Measurements from ENCODE around the gene ZNF814. TPM values are rescaled to one million over a fixed set of nuclear protein-coding genes. Genes with fewer than 3 reads are reported as not detected.
"Not testable (repeated sequence)": the region's sequence is repeated elsewhere in the genome, so short reads cannot be mapped to it uniquely, and the experiment has no call there.

ZNF814 gene
- total RNA-seq, 1 donor from 2014 or later: 38.3 TPM

DNA sequence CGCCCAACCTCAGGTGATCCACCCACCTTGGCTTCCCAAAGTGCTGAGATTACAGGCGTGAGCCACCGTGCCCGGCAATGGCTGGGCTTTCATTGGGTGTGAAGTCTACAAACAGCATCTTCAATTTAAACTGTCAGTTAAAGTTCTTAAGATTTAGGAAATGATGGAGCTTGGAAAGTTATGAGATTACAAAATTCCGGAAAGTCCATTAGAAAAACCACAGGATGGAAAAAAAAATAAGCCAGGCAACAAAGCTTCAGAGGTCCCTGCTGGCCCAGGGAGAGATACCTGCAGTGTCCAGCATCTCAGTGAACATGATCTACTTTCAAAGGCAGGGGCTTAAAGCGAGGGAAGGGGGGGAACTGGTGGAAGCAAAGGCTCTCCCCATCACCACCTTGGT lies 63.3 kb downstream of the ZNF814 start:
- peaks cover 8% of the 10 kb centered on the region for H3K36me3 Mint-ChIP-seq (ENCODE audit: unreplicated experiment)
- H3K9me3 Mint-ChIP-seq (ENCODE audit: unreplicated experiment): peaks cover 2% of the 10 kb centered on the region
- H3K4me3 Mint-ChIP-seq (ENCODE audit: unreplicated experiment): no peak overlapping the region
- TF ChIP-seq CTCF (IDR thresholded peaks at IDR 0.05; ENCODE audit: partially characterized antibody, unreplicated experiment): no peak
- peaks cover 4% of the 10 kb centered on the region for H3K27me3 Mint-ChIP-seq (ENCODE audit: unreplicated experiment)
- DNase-seq: no peak
- H3K27ac Mint-ChIP-seq (ENCODE audit: unreplicated experiment): no peak overlapping the region
- peaks cover 28% of the 10 kb centered on the region for H3K4me1 Mint-ChIP-seq (ENCODE audit: low read depth, unreplicated experiment)

DNA sequence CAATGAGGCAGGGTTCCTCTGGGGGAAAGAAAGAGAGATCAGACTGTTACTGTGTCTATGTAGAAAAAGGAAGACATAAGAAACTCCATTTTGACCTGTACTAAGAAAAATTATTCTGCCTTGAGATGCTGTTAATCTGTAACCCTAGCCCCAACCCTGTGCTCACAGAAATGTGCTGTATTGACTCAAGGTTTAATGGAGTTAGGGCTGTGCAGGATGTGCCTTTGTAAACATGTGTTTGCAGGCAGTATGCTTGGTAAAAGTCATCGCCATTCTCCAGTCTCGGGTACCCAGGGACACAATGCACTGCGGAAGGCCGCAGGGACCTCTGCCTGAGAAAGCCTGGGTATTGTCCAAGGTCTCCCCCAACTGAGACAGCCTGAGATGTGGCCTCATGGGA lies 65.2 kb downstream of the ZNF814 start:
- Mint-ChIP-seq H3K27ac (ENCODE audit: unreplicated experiment) (peak overlapping the region; percentile 59), H3K4me1 (ENCODE audit: low read depth, unreplicated experiment) (peaks cover 27% of the 10 kb centered on the region)
- not testable (repeated sequence) for H3K9me3 Mint-ChIP-seq (ENCODE audit: unreplicated experiment); H3K27me3 Mint-ChIP-seq (ENCODE audit: unreplicated experiment); H3K4me3 Mint-ChIP-seq (ENCODE audit: unreplicated experiment); H3K36me3 Mint-ChIP-seq (ENCODE audit: unreplicated experiment); DNase-seq

DNA sequence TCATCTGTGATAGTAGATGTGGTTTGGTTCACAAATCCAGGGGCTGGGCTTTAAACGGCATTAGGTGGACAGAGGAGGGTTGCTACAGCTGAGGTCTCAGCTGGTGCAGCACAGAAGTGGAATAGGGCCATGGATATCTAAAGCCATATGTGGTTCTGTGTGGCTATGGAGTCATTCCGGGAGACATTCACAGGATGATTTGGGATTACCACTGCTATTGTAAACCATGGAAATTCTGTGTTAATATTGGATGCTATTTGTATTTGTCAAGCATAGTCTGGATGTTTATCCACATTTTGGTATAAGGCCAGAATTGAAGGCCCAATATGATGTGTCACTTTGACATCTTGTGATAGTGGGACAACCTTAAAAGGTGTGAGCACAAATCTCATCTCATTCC lies 65.7 kb downstream of the ZNF814 start:
- not testable (repeated sequence) for H3K36me3 Mint-ChIP-seq (ENCODE audit: unreplicated experiment); DNase-seq; H3K27me3 Mint-ChIP-seq (ENCODE audit: unreplicated experiment); H3K9me3 Mint-ChIP-seq (ENCODE audit: unreplicated experiment)
- Mint-ChIP-seq H3K4me1 (ENCODE audit: low read depth, unreplicated experiment) (peaks cover 29% of the 10 kb centered on the region), H3K27ac (ENCODE audit: unreplicated experiment) (peak overlapping the region; percentile 9), H3K4me3 (ENCODE audit: unreplicated experiment) (peak overlapping the region; percentile 16)

DNA sequence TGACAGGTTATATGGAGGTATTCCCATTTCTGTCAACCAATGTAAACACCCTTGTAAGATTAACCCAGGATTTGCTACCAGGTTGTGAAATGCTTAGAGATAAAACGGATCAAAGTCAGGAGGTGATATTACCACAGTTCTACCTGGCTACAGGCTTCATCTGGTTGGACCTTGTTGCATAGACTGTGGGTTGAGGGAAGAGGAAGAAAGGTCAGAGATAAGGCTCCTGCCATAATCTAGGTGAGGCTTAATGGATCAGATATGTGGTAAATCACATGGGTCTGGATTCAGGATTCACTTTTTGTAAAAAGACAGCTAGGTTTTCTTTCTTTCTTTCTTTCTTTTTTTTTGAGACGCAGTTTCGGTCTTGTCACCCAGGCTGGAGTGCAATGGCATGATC lies 67.3 kb downstream of the ZNF814 start:
- H3K4me3 Mint-ChIP-seq (ENCODE audit: unreplicated experiment); H3K36me3 Mint-ChIP-seq (ENCODE audit: unreplicated experiment); H3K9me3 Mint-ChIP-seq (ENCODE audit: unreplicated experiment); H3K27me3 Mint-ChIP-seq (ENCODE audit: unreplicated experiment); H3K27ac Mint-ChIP-seq (ENCODE audit: unreplicated experiment); DNase-seq: not testable (repeated sequence)
- H3K4me1 Mint-ChIP-seq (ENCODE audit: low read depth, unreplicated experiment): peaks cover 27% of the 10 kb centered on the region

DNA sequence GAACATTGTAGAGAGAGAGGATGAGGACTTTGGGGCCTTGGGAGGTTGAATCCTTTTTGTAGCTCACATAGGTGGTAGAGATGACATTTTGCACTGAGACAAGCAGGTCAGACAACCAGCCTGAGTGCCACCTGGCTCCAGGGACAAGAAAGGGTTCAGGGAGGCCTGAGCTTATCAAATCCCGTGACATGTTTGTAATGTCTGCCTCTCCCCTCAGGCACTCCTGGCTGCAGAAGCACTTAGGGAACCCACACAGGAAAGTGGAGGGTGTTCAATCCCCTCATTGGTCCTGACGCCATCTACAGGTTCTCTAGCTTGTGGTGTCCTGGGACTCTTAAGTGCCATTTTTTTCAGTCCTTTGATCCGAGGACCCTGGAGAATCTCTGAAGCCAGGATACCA lies 67.7 kb downstream of the ZNF814 start:
- not testable (repeated sequence) for H3K9me3 Mint-ChIP-seq (ENCODE audit: unreplicated experiment); DNase-seq; H3K27me3 Mint-ChIP-seq (ENCODE audit: unreplicated experiment); H3K27ac Mint-ChIP-seq (ENCODE audit: unreplicated experiment); H3K36me3 Mint-ChIP-seq (ENCODE audit: unreplicated experiment)
- Mint-ChIP-seq H3K4me3 (ENCODE audit: unreplicated experiment) (peak overlapping the region; percentile 95), H3K4me1 (ENCODE audit: low read depth, unreplicated experiment) (peaks cover 27% of the 10 kb centered on the region)

DNA sequence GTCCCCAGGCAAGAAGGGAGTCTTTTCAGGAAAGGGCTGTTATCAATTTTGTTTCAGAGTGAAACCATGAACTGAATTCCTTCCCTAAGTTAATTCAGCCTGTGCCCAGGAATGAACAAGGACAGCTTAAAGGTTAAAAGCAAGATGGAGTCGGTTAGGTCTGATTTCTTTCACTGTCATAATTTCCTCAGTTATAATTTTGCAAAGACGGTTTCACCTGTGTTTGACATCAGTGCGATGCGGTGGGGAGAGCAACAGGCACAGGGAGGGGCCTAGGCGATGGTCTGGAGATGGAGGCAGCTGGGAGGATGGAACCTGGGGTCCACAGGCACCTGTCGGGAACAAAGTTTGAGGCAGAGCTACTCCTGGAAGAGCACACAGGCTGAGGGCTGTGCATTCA lies 68.2 kb downstream of the ZNF814 start:
- Mint-ChIP-seq H3K9me3 (ENCODE audit: unreplicated experiment) (peaks cover 2% of the 10 kb centered on the region), H3K27me3 (ENCODE audit: unreplicated experiment) (peaks cover 4% of the 10 kb centered on the region), H3K36me3 (ENCODE audit: unreplicated experiment) (peaks cover 8% of the 10 kb centered on the region), H3K4me1 (ENCODE audit: low read depth, unreplicated experiment) (peaks cover 27% of the 10 kb centered on the region), H3K4me3 (ENCODE audit: unreplicated experiment) (peak overlapping the region; percentile 95), H3K27ac (ENCODE audit: unreplicated experiment) (peak overlapping the region; percentile 72)
- DNase-seq: no peak
- no peak for TF ChIP-seq CTCF (IDR thresholded peaks at IDR 0.05; ENCODE audit: partially characterized antibody, unreplicated experiment)

- no peak for TF ChIP-seq CTCF (IDR thresholded peaks at IDR 0.05; ENCODE audit: partially characterized antibody, unreplicated experiment)
- H3K36me3 Mint-ChIP-seq (ENCODE audit: unreplicated experiment): peaks cover 8% of the 10 kb centered on the region
- peaks cover 3% of the 10 kb centered on the region for H3K9me3 Mint-ChIP-seq (ENCODE audit: unreplicated experiment)
- peaks cover 5% of the 10 kb centered on the region for H3K27me3 Mint-ChIP-seq (ENCODE audit: unreplicated experiment)
- DNase-seq: peak; percentile 74
- peak overlapping the region; percentile 95 for H3K4me3 Mint-ChIP-seq (ENCODE audit: unreplicated experiment)
- H3K4me1 Mint-ChIP-seq (ENCODE audit: low read depth, unreplicated experiment): peaks cover 27% of the 10 kb centered on the region
- peak overlapping the region; percentile 72 for H3K27ac Mint-ChIP-seq (ENCODE audit: unreplicated experiment)
These were observed 69.2 kb downstream of the ZNF814 start for GRCh38 chr19:57819475-57820148.
